Epithelial cell of esophagus (primary cell): ENCODE data around the gene EDN3.

Source experiments
- DNase-seq: peaks from one replicate; pipeline ENCODE4 v3.0.0; 2010; ENCODE audit warnings: low read depth
- H3K4me3 ChIP-seq: 2 replicates; pipeline ENCODE4 v1.5.1; 2011; ENCODE audit warnings: mild to moderate bottlenecking, low read length, control low read depth
- TF ChIP-seq, protein P1 (sequence below): IDR thresholded peaks from 2 replicates; pipeline ENCODE4 v1.5.1; 2011; ENCODE audit warnings: low read depth, mild to moderate bottlenecking, low read length, control low read depth, inconsistent platforms; ENCODE audit not compliant: insufficient read depth; ENCODE audit errors: missing control alignments

Gene EDN3, protein sequence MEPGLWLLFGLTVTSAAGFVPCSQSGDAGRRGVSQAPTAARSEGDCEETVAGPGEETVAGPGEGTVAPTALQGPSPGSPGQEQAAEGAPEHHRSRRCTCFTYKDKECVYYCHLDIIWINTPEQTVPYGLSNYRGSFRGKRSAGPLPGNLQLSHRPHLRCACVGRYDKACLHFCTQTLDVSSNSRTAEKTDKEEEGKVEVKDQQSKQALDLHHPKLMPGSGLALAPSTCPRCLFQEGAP

DNA sequence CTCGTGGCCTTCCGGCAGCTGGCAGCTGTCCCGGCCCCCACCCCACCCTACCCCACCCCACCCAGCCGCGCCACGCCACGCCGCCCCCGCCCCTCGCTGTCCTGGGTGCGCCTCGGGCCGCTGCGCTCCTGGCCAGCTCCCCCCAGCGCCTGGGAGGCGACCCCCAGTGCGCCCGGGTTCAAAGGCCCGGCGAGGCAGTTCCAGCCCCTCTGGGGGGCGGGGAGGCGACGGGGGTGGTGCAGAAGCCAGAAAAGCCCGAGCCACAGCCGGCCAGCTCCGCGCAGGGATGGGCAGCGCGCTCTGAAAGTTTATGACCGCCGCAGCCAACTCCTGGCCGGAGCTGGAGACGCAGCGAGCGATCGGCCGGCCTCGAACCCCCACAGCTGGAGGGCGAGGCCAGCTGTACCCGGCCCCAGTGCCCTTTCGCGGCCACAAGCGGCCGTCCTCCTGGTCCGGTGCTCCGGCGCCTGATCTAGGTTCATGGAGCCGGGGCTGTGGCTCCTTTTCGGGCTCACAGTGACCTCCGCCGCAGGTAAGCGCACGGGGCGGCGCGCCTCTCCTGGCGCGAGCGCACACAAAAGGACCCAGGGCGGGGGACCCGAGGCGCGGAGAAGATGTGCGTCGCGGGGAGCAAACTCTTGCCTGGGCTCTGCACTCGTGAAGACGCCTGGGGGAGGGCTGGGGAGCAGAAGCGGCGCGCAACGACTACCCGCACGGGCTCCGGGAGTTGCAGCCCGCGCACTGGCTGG, at the start of gene EDN3:
EDN3 (plus strand) TSS at position 279 of the 749 bp plus-strand sequence; CDS start at position 481, 202 bp downstream.
- H3K4me3 ChIP-seq: no peak within 1 kb of the TSS
- TF ChIP-seq, protein P1, sequence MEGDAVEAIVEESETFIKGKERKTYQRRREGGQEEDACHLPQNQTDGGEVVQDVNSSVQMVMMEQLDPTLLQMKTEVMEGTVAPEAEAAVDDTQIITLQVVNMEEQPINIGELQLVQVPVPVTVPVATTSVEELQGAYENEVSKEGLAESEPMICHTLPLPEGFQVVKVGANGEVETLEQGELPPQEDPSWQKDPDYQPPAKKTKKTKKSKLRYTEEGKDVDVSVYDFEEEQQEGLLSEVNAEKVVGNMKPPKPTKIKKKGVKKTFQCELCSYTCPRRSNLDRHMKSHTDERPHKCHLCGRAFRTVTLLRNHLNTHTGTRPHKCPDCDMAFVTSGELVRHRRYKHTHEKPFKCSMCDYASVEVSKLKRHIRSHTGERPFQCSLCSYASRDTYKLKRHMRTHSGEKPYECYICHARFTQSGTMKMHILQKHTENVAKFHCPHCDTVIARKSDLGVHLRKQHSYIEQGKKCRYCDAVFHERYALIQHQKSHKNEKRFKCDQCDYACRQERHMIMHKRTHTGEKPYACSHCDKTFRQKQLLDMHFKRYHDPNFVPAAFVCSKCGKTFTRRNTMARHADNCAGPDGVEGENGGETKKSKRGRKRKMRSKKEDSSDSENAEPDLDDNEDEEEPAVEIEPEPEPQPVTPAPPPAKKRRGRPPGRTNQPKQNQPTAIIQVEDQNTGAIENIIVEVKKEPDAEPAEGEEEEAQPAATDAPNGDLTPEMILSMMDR: no peak
- no peak for DNase-seq

DNA sequence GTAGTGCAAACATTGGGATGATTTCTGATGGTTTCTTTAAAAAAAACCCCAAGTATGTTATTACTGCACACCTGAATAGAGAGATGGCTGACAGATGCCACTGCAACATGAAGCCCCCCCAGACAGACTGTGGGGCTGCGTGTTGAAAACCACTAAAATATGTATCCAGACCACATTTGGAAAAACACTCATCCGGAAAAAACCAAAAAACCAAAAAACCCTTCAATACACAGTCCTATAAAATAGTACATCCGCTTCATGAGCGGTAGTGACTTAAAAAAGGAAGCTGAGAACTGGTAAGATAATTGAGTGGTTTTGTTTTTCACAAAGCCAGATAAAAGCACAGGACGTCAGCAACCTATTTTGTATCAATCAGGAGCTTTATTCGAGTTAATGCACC, 47.1 kb upstream of the EDN3 start:
- TF ChIP-seq, protein P1: no peak
- H3K4me3 ChIP-seq: no peak overlapping the region
- no peak for DNase-seq

DNA sequence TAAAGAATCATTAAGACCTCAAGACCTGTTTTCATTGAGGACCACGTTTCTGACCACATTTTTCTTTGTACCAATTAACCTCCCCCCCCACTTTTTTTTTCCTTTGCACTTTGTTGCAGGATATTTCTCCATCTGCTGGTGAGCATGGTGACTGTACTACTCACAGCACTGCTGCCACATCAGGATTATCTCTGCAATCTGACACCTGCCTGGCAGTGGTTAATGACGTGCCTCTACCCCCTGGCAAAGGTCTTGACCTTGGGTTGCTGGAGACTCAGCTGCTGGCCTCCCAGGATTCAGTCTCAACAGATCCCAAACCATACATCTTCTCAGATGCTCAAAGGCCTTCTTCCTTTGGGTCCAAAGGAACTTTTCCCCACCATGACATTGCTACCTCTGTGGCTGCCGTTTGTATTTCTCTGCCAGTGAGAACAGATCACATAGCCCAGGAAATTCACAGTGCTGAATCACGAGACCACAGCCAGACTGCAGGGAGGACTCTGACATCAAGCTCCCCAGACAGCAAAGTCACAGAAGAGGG, 46.6 kb upstream of the EDN3 start:
- DNase-seq: no peak
- H3K4me3 ChIP-seq: no peak overlapping the region
- TF ChIP-seq, protein P1: no peak

DNA sequence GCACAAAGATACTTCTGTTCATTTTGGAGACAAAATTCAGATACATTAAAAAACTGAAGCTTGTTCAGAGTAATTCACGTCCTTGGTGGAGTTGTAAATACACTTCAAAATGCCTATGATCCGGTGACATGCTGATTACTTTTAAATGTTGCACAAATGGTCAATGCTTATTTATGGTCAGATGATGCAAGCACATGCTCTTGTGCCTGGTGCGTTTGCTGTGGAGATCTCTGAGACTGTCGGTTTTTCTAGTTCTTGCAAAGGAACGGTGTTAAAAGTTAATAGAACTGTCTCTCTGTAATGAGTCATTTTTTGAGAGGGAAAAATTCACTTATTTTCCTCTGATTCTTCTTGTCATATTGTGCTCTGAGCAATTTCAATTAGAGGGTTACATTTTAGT, 45.2 kb upstream of the EDN3 start:
- DNase-seq: no peak
- TF ChIP-seq, protein P1: no peak
- no peak overlapping the region for H3K4me3 ChIP-seq

DNA sequence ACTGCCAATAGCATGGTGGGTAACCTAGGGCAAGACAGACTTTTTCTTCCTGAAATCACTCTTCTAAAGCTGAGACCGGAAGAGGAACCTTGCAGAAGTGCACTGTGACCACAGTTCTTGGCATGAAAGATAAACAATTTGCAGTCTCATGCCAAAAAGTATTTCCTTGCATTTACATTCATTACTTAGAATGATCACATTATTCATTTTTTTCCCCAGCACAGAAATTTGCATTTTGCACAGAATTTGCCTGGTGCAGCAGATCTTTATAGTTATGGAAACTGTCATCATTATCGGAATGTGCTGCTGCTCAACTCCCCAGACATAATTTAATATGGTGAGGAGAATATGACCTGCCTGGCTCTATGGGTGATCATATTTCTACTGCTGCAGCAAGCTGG, 42.2 kb upstream of the EDN3 start:
- no peak for DNase-seq
- TF ChIP-seq, protein P1: no peak
- H3K4me3 ChIP-seq: no peak overlapping the region

DNA sequence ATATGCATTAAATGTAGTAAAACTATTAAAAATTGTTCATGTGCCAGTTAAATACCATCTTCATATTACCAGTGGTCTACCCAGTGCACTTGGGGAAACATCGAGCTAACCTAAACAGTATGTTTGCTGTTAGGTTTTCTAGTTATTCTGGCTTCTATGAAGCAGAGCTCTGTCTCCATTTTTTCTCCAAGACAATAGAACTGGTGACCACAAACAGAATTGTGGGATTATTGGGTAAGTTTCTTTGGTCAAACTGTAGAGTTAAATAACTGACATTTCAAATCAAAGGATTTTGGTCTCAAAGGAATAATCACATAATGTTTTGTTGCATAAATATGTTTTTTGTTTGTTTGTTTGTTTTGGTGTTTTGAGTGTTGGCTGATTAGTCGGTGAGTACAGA, 40.5 kb upstream of the EDN3 start:
- TF ChIP-seq, protein P1: no peak
- DNase-seq: no peak
- H3K4me3 ChIP-seq: no peak overlapping the region

DNA sequence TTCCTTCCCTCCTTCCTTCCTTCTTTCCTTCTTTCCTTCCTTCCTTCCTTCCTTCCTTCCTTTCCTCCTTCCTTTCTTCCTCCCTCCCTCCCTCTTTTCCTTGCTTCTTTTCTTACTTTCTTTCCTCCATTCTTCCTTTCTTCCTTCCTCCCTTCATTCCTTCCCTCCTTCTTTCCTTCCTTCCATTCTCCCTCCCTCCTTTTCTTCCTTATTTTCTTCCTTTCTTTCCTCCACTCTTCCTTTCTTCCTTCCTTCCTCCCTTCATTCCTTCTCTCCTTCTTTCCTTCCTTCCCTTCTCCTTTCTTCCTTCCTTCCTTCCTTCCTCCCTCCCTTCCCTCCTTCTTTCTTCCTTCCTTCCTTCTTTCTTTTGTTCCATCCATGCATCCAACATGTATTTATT, 35.1 kb upstream of the EDN3 start:
- no peak for DNase-seq
- no peak overlapping the region for H3K4me3 ChIP-seq
- TF ChIP-seq, protein P1: no peak
